K562 (cell line): ENCODE data around the gene ARHGAP15. TPM values are rescaled to one million over a fixed set of nuclear protein-coding genes. Genes with fewer than 3 reads are reported as not detected.

Experiments used
- ATF1 ChIP-seq, 2 experiments: fragments of 450-650 bp in 1 of 2; IDR thresholded peaks; 2 replicates each; pipeline ENCODE4 v1.6.1; 2016; ENCODE audit warnings: missing compliant biosample characterization in 1 of 2, missing genetic modification characterization in 1 of 2
- BRD4 ChIP-seq: fragments of 200-600 bp; sonication (generic); IDR thresholded peaks from 2 replicates; pipeline ENCODE4 v1.6.1; 2017; ENCODE audit warnings: inconsistent platforms
- CXXC5 ChIP-seq: fragments of 250-450 bp; sonication (Bioruptor Pico); IDR thresholded peaks from 2 replicates; pipeline ENCODE4 v1.8.0; 2022; ENCODE audit warnings: inconsistent platforms, mild to moderate bottlenecking, moderate library complexity
- HEY1 ChIP-seq: fragments of 250-450 bp; sonication (Bioruptor Pico); IDR thresholded peaks from 2 replicates; pipeline ENCODE4 v1.5.0; 2020; ENCODE audit warnings: mild to moderate bottlenecking, moderate library complexity, borderline replicate concordance
- HNRNPK ChIP-seq: fragments of 200-400 bp; formaldehyde crosslinking; IDR thresholded peaks from one replicate; pipeline ENCODE4 v1.6.1; 2018; ENCODE audit warnings: mild to moderate bottlenecking, low read depth, low read length; ENCODE audit not compliant: poor library complexity, severe bottlenecking
- JUNB ChIP-seq: fragments of 450-650 bp; formaldehyde crosslinking; conservative IDR thresholded peaks from 2 replicates; pipeline ENCODE4 v1.4.0; 2020; ENCODE audit warnings: mild to moderate bottlenecking
- JUND ChIP-seq, 2 experiments: IDR thresholded peaks; 2 replicates in 1 of 2; 3 replicates in 1 of 2; pipeline ENCODE4 v1.6.1; 2011; ENCODE audit warnings: borderline replicate concordance in 2 of 2, low read depth in 2 of 2, low read length in 2 of 2, improper control_type of control experiment in 1 of 2, missing biosample characterization in 1 of 2, missing genetic modification characterization in 1 of 2, missing genetic modification reagents in 1 of 2
- KLF16 ChIP-seq: IDR thresholded peaks from 2 replicates; pipeline ENCODE4 v1.6.1; 2016; ENCODE audit warnings: antibody characterized with exemption
- L3MBTL2 ChIP-seq: fragments of 450-650 bp; IDR thresholded peaks from 2 replicates; pipeline ENCODE4 v1.6.1; 2016; ENCODE audit warnings: mild to moderate bottlenecking, moderate library complexity
- OTX1 ChIP-seq: fragments of 450-650 bp; formaldehyde crosslinking; IDR thresholded peaks from 2 replicates; pipeline ENCODE4 v1.4.0; 2022; ENCODE audit warnings: mild to moderate bottlenecking
- POLR2A ChIP-seq: fragments of 450-650 bp; conservative IDR thresholded peaks from 2 replicates; pipeline ENCODE4 v1.6.1; 2016
- RBM39 ChIP-seq: fragments of 200-400 bp; formaldehyde crosslinking; optimal IDR thresholded peaks from 2 replicates; pipeline ENCODE3; 2018; ENCODE audit warnings: low read depth, low read length
- RHOXF2B ChIP-seq: fragments of 250-450 bp; sonication (Bioruptor Pico); conservative IDR thresholded peaks from 2 replicates; pipeline ENCODE4 v1.5.1; 2021
- SAP30 ChIP-seq: fragments of 200-600 bp; sonication (generic); IDR thresholded peaks from 2 replicates; pipeline ENCODE4 v1.6.1; 2012; ENCODE audit warnings: borderline replicate concordance, low read depth, mild to moderate bottlenecking, moderate library complexity, low read length, control low read depth, inconsistent platforms; ENCODE audit not compliant: insufficient read depth, poor library complexity, severe bottlenecking
- SETDB1 ChIP-seq: IDR thresholded peaks from one replicate; pipeline ENCODE4 v1.6.1; 2012; ENCODE audit warnings: low read length, control low read depth, inconsistent platforms
- ZBTB7A ChIP-seq: IDR thresholded peaks from 2 replicates; pipeline ENCODE4 v1.6.1; 2011; ENCODE audit warnings: low read depth, mild to moderate bottlenecking, low read length, moderate library complexity, borderline replicate concordance; ENCODE audit not compliant: control insufficient read depth
- polyA plus RNA-seq, 8 experiments: library from polyadenylated mRNA; depleted of rRNA in 4 of 8; stranded (reverse) in 5 of 8; unstranded in 3 of 8; fragments of >200 nt; fragmentation: Nextera tagmentation in 2 of 8; fragmentation: Illumina TruSeq in 1 of 8; extraction: Ambion mirVana in 2 of 8; extraction: Trizol in 1 of 8; gene quantifications; 2 replicates each; pipeline versions ENCODE4 v1.2.1 to v1.2.3, GENCODE V29; 2011 to 2014; ENCODE audit warnings: inconsistent platforms in 1 of 8, missing spikeins in 1 of 8
- total RNA-seq, 7 experiments: library from RNA; depleted of rRNA in 6 of 7; stranded (reverse); fragments of >200 nt in 6 of 7; fragmentation: Illumina TruSeq in 2 of 7; extraction: Trizol in 2 of 7; gene quantifications; 2 replicates each; pipeline versions ENCODE4 v1.2.1 to v1.2.3, GENCODE V29; 2011 to 2021; ENCODE audit warnings: low replicate concordance in 1 of 7
- TF ChIP-seq, protein P1 (sequence below): fragments of 250-450 bp; sonication (Bioruptor Pico); IDR thresholded peaks from 2 replicates; pipeline ENCODE4 v1.4.0; 2020; ENCODE audit warnings: mild to moderate bottlenecking, moderate library complexity
- TF ChIP-seq, protein P2 (sequence below), 2 experiments: fragments of 450-650 bp in 1 of 2; sonication (generic) in 1 of 2; formaldehyde crosslinking in 1 of 2; IDR thresholded peaks in 1 of 2; conservative IDR thresholded peaks in 1 of 2; 2 replicates each; pipeline versions ENCODE4 v1.6.1 to v1.8.1; 2016 to 2023; ENCODE audit warnings: mild to moderate bottlenecking in 2 of 2, moderate library complexity in 2 of 2, inconsistent platforms in 1 of 2, missing genetic modification reagents in 1 of 2
- TF ChIP-seq, protein P3 (sequence below): fragments of 250-450 bp; sonication (Bioruptor Pico); IDR thresholded peaks from 2 replicates; pipeline ENCODE4 v1.8.0; 2021; ENCODE audit warnings: mild to moderate bottlenecking, moderate library complexity
- TF ChIP-seq, protein P4 (sequence below): fragments of 450-650 bp; IDR thresholded peaks from 2 replicates; pipeline ENCODE4 v1.6.1; 2016; ENCODE audit warnings: borderline replicate concordance

ARHGAP15 gene
- total and polyA plus RNA-seq, 9 of the 15 experiments (the other 6 are each of a cell fraction or from before 2014, with no cell fraction given) = 1.5 to 17.9 (median 7.9) TPM

DNA sequence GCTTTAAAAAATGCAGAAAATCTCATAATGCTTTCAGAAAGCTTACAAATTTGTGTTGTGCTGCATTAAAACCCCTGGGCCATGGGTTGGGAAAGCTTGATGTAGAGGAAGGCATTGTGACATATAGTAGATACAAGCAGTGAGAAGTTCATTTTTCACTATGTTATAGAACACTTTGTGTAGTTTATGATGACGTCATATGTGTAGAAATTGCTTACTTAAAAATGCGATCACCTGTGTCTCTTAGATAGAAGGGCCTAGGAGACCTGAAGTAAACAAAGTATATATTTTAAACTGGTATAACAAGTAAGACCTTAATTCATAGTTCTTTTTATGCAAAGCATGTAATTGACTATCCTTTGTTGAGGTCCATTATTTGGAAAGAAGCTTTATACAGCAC lies 393.5 kb downstream of the ARHGAP15 start (continued):
- TF ChIP-seq, protein P1, sequence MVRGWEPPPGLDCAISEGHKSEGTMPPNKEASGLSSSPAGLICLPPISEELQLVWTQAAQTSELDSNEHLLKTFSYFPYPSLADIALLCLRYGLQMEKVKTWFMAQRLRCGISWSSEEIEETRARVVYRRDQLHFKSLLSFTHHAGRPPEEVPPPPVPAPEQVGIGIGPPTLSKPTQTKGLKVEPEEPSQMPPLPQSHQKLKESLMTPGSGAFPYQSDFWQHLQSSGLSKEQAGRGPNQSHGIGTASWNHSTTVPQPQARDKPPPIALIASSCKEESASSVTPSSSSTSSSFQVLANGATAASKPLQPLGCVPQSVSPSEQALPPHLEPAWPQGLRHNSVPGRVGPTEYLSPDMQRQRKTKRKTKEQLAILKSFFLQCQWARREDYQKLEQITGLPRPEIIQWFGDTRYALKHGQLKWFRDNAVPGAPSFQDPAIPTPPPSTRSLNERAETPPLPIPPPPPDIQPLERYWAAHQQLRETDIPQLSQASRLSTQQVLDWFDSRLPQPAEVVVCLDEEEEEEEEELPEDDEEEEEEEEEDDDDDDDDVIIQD (CRISPR knock-in tag) = no peak
- TF ChIP-seq OTX1 (CRISPR knock-in tag) (no peak), JUNB (CRISPR knock-in tag) (peak; percentile 62; the same call in 1 of the 2 replicates), KLF16 (no peak), ATF1 (CRISPR knock-in tag; IDR thresholded peaks at IDR 0.05) (no peak), ATF1 (tag; IDR thresholded peaks at IDR 0.05) (peak; percentile 62), HNRNPK (no peak), SETDB1 (no peak), BRD4 (no peak), POLR2A (no peak), L3MBTL2 (no peak), RHOXF2B (CRISPR knock-in tag) (no peak), SAP30 (no peak), RBM39 (no peak), CXXC5 (CRISPR knock-in tag) (no peak), JUND (IDR thresholded peaks at IDR 0.05; ENCODE audit: borderline replicate concordance, low read depth, low read length) (0 out of 2 replicates have a peak, but pooled peaks have one; percentile 29), JUND (tag; IDR thresholded peaks at IDR 0.05; ENCODE audit: borderline replicate concordance, low read depth, low read length) (peak; percentile 69; the same call in 1 of the 3 replicates), HEY1 (CRISPR knock-in tag) (no peak), ZBTB7A (no peak)
- TF ChIP-seq, protein P2, sequence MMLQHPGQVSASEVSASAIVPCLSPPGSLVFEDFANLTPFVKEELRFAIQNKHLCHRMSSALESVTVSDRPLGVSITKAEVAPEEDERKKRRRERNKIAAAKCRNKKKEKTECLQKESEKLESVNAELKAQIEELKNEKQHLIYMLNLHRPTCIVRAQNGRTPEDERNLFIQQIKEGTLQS (IDR thresholded peaks at IDR 0.05) = peak; percentile 76
- TF ChIP-seq, protein P2 (CRISPR knock-in tag; conservative IDR thresholded peaks at IDR 0.05) = no peak
- TF ChIP-seq, protein P3, sequence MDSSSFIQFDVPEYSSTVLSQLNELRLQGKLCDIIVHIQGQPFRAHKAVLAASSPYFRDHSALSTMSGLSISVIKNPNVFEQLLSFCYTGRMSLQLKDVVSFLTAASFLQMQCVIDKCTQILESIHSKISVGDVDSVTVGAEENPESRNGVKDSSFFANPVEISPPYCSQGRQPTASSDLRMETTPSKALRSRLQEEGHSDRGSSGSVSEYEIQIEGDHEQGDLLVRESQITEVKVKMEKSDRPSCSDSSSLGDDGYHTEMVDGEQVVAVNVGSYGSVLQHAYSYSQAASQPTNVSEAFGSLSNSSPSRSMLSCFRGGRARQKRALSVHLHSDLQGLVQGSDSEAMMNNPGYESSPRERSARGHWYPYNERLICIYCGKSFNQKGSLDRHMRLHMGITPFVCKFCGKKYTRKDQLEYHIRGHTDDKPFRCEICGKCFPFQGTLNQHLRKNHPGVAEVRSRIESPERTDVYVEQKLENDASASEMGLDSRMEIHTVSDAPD (CRISPR knock-in tag) = no peak
- TF ChIP-seq, protein P4, sequence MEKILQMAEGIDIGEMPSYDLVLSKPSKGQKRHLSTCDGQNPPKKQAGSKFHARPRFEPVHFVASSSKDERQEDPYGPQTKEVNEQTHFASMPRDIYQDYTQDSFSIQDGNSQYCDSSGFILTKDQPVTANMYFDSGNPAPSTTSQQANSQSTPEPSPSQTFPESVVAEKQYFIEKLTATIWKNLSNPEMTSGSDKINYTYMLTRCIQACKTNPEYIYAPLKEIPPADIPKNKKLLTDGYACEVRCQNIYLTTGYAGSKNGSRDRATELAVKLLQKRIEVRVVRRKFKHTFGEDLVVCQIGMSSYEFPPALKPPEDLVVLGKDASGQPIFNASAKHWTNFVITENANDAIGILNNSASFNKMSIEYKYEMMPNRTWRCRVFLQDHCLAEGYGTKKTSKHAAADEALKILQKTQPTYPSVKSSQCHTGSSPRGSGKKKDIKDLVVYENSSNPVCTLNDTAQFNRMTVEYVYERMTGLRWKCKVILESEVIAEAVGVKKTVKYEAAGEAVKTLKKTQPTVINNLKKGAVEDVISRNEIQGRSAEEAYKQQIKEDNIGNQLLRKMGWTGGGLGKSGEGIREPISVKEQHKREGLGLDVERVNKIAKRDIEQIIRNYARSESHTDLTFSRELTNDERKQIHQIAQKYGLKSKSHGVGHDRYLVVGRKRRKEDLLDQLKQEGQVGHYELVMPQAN = no peak
